ENCODE data around the gene SNRNP35. TPM values are rescaled to one million over a fixed set of nuclear protein-coding genes. Genes with fewer than 3 reads are reported as not detected.
A peak's percentile ranks its signal among the peaks of the same experiment; 100 is the strongest.
"Not testable (repeated sequence)": the region's sequence is repeated elsewhere in the genome, so short reads cannot be mapped to it uniquely, and the experiment has no call there.

Gene SNRNP35
- polyA plus RNA-seq (2012; ENCODE audit: insufficient read depth, insufficient read length), result 21.6 TPM

GRCh38 chr12:123457980-123458779, at the start of gene SNRNP35:
TSS of gene SNRNP35 (plus strand) at chr12:123458139. CDS start at chr12:123465541, 7,402 bp downstream.
- peak; percentile 85 for DNase-seq (ENCODE audit: low read depth, low spot score)
- H3K4me3 ChIP-seq (ENCODE audit: low read length), result peak within 1 kb of the TSS; percentile 87

- not testable (repeated sequence) for H3K4me3 ChIP-seq (ENCODE audit: low read length); DNase-seq (ENCODE audit: low read depth, low spot score)
Observed at GRCh38 chr12:123408619-123409018, 49.3 kb upstream of the SNRNP35 start.

GRCh38 chr12:123409284-123410040, 48.5 kb upstream of the SNRNP35 start:
- DNase-seq (ENCODE audit: low read depth, low spot score); H3K4me3 ChIP-seq (ENCODE audit: low read length): not testable (repeated sequence)

- DNase-seq (ENCODE audit: low read depth, low spot score), result no peak
- H3K4me3 ChIP-seq (ENCODE audit: low read length), result no peak overlapping the region
Observed at GRCh38 chr12:123410041-123410412, 47.9 kb upstream of the SNRNP35 start.

GRCh38 chr12:123421314-123421713, 36.6 kb upstream of the SNRNP35 start:
- H3K4me3 ChIP-seq (ENCODE audit: low read length), result no peak overlapping the region
- no peak for DNase-seq (ENCODE audit: low read depth, low spot score)

GRCh38 chr12:123427036-123427769, 30.7 kb upstream of the SNRNP35 start:
- DNase-seq (ENCODE audit: low read depth, low spot score), result no peak
- no peak overlapping the region for H3K4me3 ChIP-seq (ENCODE audit: low read length)

GRCh38 chr12:123428591-123428990, 29.3 kb upstream of the SNRNP35 start:
- no peak for DNase-seq (ENCODE audit: low read depth, low spot score)
- H3K4me3 ChIP-seq (ENCODE audit: low read length), result no peak overlapping the region

GRCh38 chr12:123429101-123429500, 28.8 kb upstream of the SNRNP35 start:
- not testable (repeated sequence) for H3K4me3 ChIP-seq (ENCODE audit: low read length); DNase-seq (ENCODE audit: low read depth, low spot score)

GRCh38 chr12:123431951-123432817, 25.8 kb upstream of the SNRNP35 start:
- DNase-seq (ENCODE audit: low read depth, low spot score); H3K4me3 ChIP-seq (ENCODE audit: low read length): not testable (repeated sequence)

GRCh38 chr12:123433615-123434014, 24.3 kb upstream of the SNRNP35 start:
- DNase-seq (ENCODE audit: low read depth, low spot score), result no peak
- H3K4me3 ChIP-seq (ENCODE audit: low read length), result no peak overlapping the region

- no peak for DNase-seq (ENCODE audit: low read depth, low spot score)
- H3K4me3 ChIP-seq (ENCODE audit: low read length), result peak overlapping the region; percentile 72
Observed at GRCh38 chr12:123435636-123436016, 22.3 kb upstream of the SNRNP35 start.

- H3K4me3 ChIP-seq (ENCODE audit: low read length), result peak within 1 kb of the TSS; percentile 72
- DNase-seq (ENCODE audit: low read depth, low spot score), result peak; percentile 76
Observed at GRCh38 chr12:123436017-123436964, 21.6 kb upstream of the SNRNP35 start, which contains the start of gene RILPL2. TSS of gene RILPL2 (minus strand) at chr12:123436684. CDS start at chr12:123436420, 264 bp downstream.

- H3K4me3 ChIP-seq (ENCODE audit: low read length), result no peak overlapping the region
- no peak for DNase-seq (ENCODE audit: low read depth, low spot score)
Observed at GRCh38 chr12:123441523-123442164, 16.3 kb upstream of the SNRNP35 start.

- no peak overlapping the region for H3K4me3 ChIP-seq (ENCODE audit: low read length)
- no peak for DNase-seq (ENCODE audit: low read depth, low spot score)
Observed at GRCh38 chr12:123442774-123443173, 15.2 kb upstream of the SNRNP35 start.

GRCh38 chr12:123444092-123445026, 13.6 kb upstream of the SNRNP35 start:
- no peak overlapping the region for H3K4me3 ChIP-seq (ENCODE audit: low read length)
- DNase-seq (ENCODE audit: low read depth, low spot score), result no peak
